Astrocyte (in vitro differentiated cells and primary cell): ENCODE measurements around the gene RPH3AL.

Experiments used
- EZH2 ChIP-seq: IDR thresholded peaks from 2 replicates; pipeline ENCODE4 v1.6.1; 2012; ENCODE audit warnings: mild to moderate bottlenecking, low read length, inconsistent platforms; ENCODE audit not compliant: insufficient read depth
- TF ChIP-seq, protein P1 (sequence below): IDR thresholded peaks from 2 replicates; pipeline ENCODE4 v1.5.1; 2011; ENCODE audit warnings: low read depth, mild to moderate bottlenecking, inconsistent platforms, low read length, moderate library complexity; ENCODE audit not compliant: insufficient read depth

DNA sequence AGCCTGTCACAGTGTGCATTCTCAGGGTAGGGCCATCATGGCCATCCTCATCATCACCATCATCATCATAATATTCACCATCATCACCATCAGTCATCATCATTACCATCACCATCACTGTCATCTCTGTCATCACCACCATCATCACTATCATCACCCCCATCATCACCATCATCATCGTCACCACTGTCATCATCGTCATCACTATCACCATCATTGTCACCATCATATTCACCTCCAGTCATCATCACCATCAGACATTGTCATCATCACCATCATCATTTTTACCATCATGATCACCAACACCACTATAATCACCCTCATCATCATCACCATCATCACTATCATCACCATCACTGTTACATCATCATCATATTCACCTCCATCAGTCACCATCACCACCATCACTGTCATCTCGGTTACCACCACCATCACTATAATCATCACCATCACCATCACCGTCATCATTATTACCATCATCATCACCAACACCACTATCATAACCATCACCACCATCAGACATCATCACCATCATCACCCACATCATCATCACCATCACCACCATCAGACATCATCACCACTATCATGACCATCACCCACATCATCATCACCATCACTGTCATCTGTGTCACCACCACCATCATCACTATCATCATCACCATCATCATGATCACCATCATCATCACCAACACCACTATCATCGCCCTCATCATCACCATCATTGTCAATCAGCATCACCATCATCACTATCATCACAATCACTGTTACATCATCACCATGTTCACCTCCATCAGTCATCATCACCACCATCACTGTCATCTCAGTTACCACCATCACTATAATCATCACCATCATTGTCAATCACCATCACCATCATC, 8.5 kb downstream of the RPH3AL start:
- TF ChIP-seq, protein P1, sequence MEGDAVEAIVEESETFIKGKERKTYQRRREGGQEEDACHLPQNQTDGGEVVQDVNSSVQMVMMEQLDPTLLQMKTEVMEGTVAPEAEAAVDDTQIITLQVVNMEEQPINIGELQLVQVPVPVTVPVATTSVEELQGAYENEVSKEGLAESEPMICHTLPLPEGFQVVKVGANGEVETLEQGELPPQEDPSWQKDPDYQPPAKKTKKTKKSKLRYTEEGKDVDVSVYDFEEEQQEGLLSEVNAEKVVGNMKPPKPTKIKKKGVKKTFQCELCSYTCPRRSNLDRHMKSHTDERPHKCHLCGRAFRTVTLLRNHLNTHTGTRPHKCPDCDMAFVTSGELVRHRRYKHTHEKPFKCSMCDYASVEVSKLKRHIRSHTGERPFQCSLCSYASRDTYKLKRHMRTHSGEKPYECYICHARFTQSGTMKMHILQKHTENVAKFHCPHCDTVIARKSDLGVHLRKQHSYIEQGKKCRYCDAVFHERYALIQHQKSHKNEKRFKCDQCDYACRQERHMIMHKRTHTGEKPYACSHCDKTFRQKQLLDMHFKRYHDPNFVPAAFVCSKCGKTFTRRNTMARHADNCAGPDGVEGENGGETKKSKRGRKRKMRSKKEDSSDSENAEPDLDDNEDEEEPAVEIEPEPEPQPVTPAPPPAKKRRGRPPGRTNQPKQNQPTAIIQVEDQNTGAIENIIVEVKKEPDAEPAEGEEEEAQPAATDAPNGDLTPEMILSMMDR: no peak
- no peak for TF ChIP-seq EZH2
